Endothelial cell of umbilical vein (primary cell): ENCODE measurements around the gene PCBD1. TPM values are rescaled to one million over a fixed set of nuclear protein-coding genes. Genes with fewer than 3 reads are reported as not detected.
A peak's percentile ranks its signal among the peaks of the same experiment; 100 is the strongest.

ENCODE experiments used
- Bru-seq: library from RNA; stranded (reverse); fragments of 400-500 nt; gene quantifications from one replicate; lab custom pipeline; 2021; lab: Mats Ljungman, UMichigan
- BruChase-seq, 2 experiments: library from RNA; stranded (reverse); fragments of 400-500 nt; gene quantifications; one replicate each; lab custom pipeline; 2021; lab: Mats Ljungman, UMichigan
- BruUV-seq: library from RNA; stranded (reverse); fragments of 400-500 nt; replicated peaks from 2 replicates; lab custom pipeline; 2021; lab: Mats Ljungman, UMichigan
- CTCF ChIA-PET: fragments of 300-600, 350-600 bp; sonication (Branson Sonifier 250); formaldehyde crosslinking; loops from one replicate; lab custom pipeline; 2021; ENCODE audit warnings: antibody characterized with exemption, inconsistent platforms; lab: Charles Lee
- POLR2A ChIA-PET: fragments of 300-600, 350-600 bp; sonication (Branson Sonifier 250); formaldehyde crosslinking; loops from one replicate; lab custom pipeline; 2021; ENCODE audit warnings: antibody characterized with exemption, inconsistent platforms; lab: Charles Lee
- DNase-seq: peaks from one replicate; pipeline ENCODE4 v3.0.0-alpha.2; 2011; ENCODE audit warnings: low read depth, low spot score
- FAIRE-seq: peaks from 2 replicates; lab custom pipeline; 2011; peaks lifted over from hg19 to GRCh38; lab: Jason Lieb, UNC
- H2AFZ ChIP-seq: 2 replicates; pipeline ENCODE4 v1.6.0; 2012; ENCODE audit warnings: low read depth, low read length, control low read depth, inconsistent platforms
- H3K27ac ChIP-seq: 2 replicates; pipeline ENCODE4 v1.5.1; 2011; ENCODE audit warnings: low read depth, mild to moderate bottlenecking, control low read depth, low read length, moderate library complexity; ENCODE audit not compliant: insufficient read depth
- H3K27me3 ChIP-seq, 2 experiments: 2 replicates each; pipeline versions ENCODE4 v1.6.0 to v1.6.1; 2011; ENCODE audit warnings: low read length in 2 of 2, mixed read lengths in 1 of 2; ENCODE audit not compliant: control insufficient read depth in 2 of 2, insufficient read depth in 2 of 2
- H3K36me3 ChIP-seq, 2 experiments: 2 replicates in 1 of 2; 3 replicates in 1 of 2; pipeline ENCODE4 v1.5.1; 2011; ENCODE audit warnings: low read length in 2 of 2, mild to moderate bottlenecking in 1 of 2, moderate library complexity in 1 of 2; ENCODE audit not compliant: control insufficient read depth in 2 of 2, insufficient read depth in 2 of 2; ENCODE audit errors: extremely low read depth in 1 of 2
- H3K4me1 ChIP-seq: 3 replicates; pipeline ENCODE4 v1.5.1; 2011; ENCODE audit warnings: mild to moderate bottlenecking, low read length; ENCODE audit not compliant: control insufficient read depth, insufficient read depth; ENCODE audit errors: extremely low read depth
- H3K4me2 ChIP-seq: 2 replicates; pipeline ENCODE4 v1.6.1; 2011; ENCODE audit warnings: low read length, control low read depth, mixed read lengths; ENCODE audit not compliant: insufficient read depth
- H3K4me3 ChIP-seq, 3 experiments: fragments of 200-600 bp in 1 of 3; sonication (generic), shearing (Covaris generic) in 1 of 3; replicated peaks in 1 of 3; 2 replicates each; pipeline ENCODE4 v1.5.1; 2011 to 2016; ENCODE audit warnings: control low read depth in 3 of 3, low read length in 3 of 3, mild to moderate bottlenecking in 2 of 3, inconsistent platforms in 1 of 3, low read depth in 1 of 3, moderate library complexity in 1 of 3; ENCODE audit not compliant: insufficient read depth in 1 of 3
- H3K79me2 ChIP-seq: 2 replicates; pipeline ENCODE4 v1.6.0; 2012; ENCODE audit warnings: low read length, inconsistent platforms; ENCODE audit not compliant: control insufficient read depth, insufficient read depth
- H3K9ac ChIP-seq: replicated peaks from 2 replicates; pipeline ENCODE3; 2011; ENCODE audit warnings: low read length, control low read depth; ENCODE audit not compliant: insufficient read depth; ENCODE audit errors: extremely low read depth
- H3K9me1 ChIP-seq: replicated peaks from 3 replicates; pipeline ENCODE4 v1.6.0; 2011; ENCODE audit warnings: mild to moderate bottlenecking, low read length; ENCODE audit not compliant: control insufficient read depth, insufficient read depth; ENCODE audit errors: extremely low read depth
- H3K9me3 ChIP-seq: replicated peaks from 2 replicates; pipeline ENCODE4 v1.5.1; 2012; ENCODE audit warnings: low read length, inconsistent platforms; ENCODE audit not compliant: control insufficient read depth, insufficient read depth
- H4K20me1 ChIP-seq: replicated peaks from 2 replicates; pipeline ENCODE3; 2011; ENCODE audit warnings: mild to moderate bottlenecking, low read length; ENCODE audit not compliant: control insufficient read depth, insufficient read depth; ENCODE audit errors: extremely low read depth
- FOS ChIP-seq: IDR thresholded peaks from 2 replicates; pipeline ENCODE4 v1.6.1; 2011; ENCODE audit warnings: mild to moderate bottlenecking, low read length, moderate library complexity, borderline replicate concordance; ENCODE audit not compliant: insufficient read depth
- MYC ChIP-seq: IDR thresholded peaks from one replicate; pipeline ENCODE4 v1.6.1; 2011; ENCODE audit warnings: mild to moderate bottlenecking, low read depth, low read length
- POLR2A ChIP-seq: IDR thresholded peaks from 2 replicates; pipeline ENCODE4 v1.6.1; 2012; ENCODE audit warnings: low read depth, mild to moderate bottlenecking, control low read depth, low read length
- POLR2AphosphoS5 ChIP-seq: IDR thresholded peaks from 2 replicates; pipeline ENCODE4 v1.6.1; 2012; ENCODE audit warnings: low read depth, mild to moderate bottlenecking, control low read depth, low read length, moderate library complexity; ENCODE audit not compliant: insufficient read depth
- dilution Hi-C: fragments of 300-500 bp; cut with MboI; formaldehyde crosslinking; loops from one replicate; pipeline ENCODE4 v1.15.0; 2019; ENCODE audit warnings: low sequenced_read_pairs; ENCODE audit not compliant: extremely low pct_ligation_motif_present
- intact Hi-C: fragments of 100-400 bp; cut with micrococcal nuclease; formaldehyde crosslinking; loops from one replicate; pipeline ENCODE4 v1.10.0; 2022
- long read RNA-seq: library from polyadenylated mRNA; stranded (forward); transcript quantifications from one replicate; pipeline ENCODE4 v2.0.0, GENCODE V29; 2021
- polyA minus RNA-seq, 3 experiments: library from RNA; depleted of rRNA, polyadenylated mRNA; stranded (reverse); fragments of >200 nt; gene quantifications; 1 replicate in 1 of 3; 2 replicates in 2 of 3; pipeline ENCODE4 v1.2.3, GENCODE V29; 2011
- polyA plus RNA-seq, 4 experiments: library from polyadenylated mRNA; depleted of rRNA in 3 of 4; stranded (reverse) in 3 of 4; unstranded in 1 of 4; fragments of >200 nt; gene quantifications; 2 replicates each; pipeline versions ENCODE4 v1.2.1 to v1.2.3, GENCODE V29; 2011 to 2012; ENCODE audit warnings: missing spikeins in 1 of 4
- total RNA-seq: library from RNA; stranded (reverse); gene quantifications from 2 replicates; pipeline ENCODE4 v1.2.3, GENCODE V29; 2021

The PCBD1 gene
- total RNA-seq = 77.5 and 95.7 TPM in 2 replicates
- polyA plus RNA-seq = 113 and 115 TPM in 2 replicates
- 128 and 145 TPM in 2 replicates for polyA plus RNA-seq (2011; cell fraction: cytosol; rRNA removed)
- polyA plus RNA-seq (2011; cell fraction: nucleus; rRNA removed) = 37.8 and 45.2 TPM in 2 replicates
- polyA plus RNA-seq (2012) = 116 and 120 TPM in 2 replicates
- 44.7 and 49.1 TPM in 2 replicates for polyA minus RNA-seq
- polyA minus RNA-seq (2011; cell fraction: cytosol; rRNA and poly(A)+ RNA removed) = 28.3 TPM
- polyA minus RNA-seq (2011; cell fraction: nucleus; rRNA and poly(A)+ RNA removed) = 9.1 and 10.9 TPM in 2 replicates
- percentile 62 among the genes with signal in this experiment for Bru-seq, nascent RNA
- BruChase-seq, experiment 1, labeled RNA remaining after a 6-hour chase = percentile 68 among the genes with signal in this experiment
- percentile 54 among the genes with signal in this experiment for BruChase-seq, experiment 2, labeled RNA remaining after a 2-hour chase
- long read RNA-seq, transcript PCBD1-201 (4 exons, 1,006 nt) = major isoform, 138 of 158 reads
- long read RNA-seq, partial matches to known transcripts = 7 of 158 reads
- long read RNA-seq, other reads (novel, unspliced or antisense) = 13 of 158 reads

DNA sequence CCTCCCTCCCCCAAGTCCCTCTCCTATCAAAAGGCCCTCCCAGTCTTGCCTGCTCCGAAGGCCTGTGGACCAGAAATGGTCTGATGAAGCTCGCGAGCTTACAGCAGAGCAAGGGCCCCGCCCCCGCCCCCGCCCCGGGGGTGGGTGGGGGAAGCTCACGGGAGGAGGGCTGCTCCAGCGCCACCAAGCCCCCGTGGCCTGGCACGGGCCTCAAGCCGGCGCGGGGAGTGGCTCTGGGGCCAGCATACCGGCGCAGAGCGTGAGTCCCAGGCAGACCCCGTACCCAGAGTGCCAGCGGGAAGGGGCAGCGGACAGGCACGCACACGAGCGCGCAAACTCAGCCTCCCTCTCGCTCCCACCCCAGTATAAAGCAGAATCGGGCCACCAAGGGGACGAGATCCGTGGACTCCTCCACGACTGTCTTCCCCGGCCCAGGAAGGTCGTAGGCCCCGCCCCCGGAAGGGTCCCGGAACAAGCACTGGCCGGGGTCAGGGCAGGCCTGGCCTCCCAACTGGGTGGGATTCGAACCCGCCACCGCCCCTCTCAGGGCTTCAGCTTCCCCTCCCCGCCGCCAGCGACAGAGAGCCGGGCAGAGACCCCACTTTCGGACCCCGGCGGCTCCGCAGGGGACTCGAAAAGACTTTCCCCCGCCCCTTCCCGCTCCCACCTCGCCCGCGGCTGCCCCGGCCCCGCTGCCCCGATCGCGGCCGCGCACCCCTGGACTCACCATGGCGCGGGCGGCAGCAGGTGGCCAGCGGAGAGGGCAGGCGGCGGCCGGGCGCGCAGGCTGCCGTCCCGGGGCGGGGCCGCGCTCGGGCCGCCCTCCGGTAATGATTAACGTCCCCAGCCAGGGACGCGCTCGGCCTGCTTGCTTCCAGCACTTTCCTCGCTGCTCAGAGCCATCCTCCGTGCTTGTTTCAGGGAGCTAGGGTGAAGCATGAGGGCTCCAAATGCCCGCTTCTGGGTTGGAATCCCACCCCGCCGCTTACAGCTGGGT is at the start of gene PCBD1:
TSS of gene PCBD1 (minus strand) at position 762 of the 997 bp plus-strand sequence. CDS start at position 730, 32 bp downstream.
- peak; percentile 84 for FAIRE-seq
- dilution Hi-C loops = no loop called here
- Histone ChIP-seq H3K4me2 (peak within 1 kb of the TSS; percentile 51), H3K4me3 (peak within 1 kb of the TSS; percentile 47 to 78 (median 47)), H3K9me3 (no peaks in the 10 kb centered on the region), H3K27me3 (no peaks in the 10 kb centered on the region), H3K36me3 (peaks cover 5 to 6% of the 10 kb centered on the region in 2 experiments), H3K9me1 (no peaks in the 10 kb centered on the region), H3K4me1 (peaks cover 23% of the 10 kb centered on the region), H4K20me1 (no peaks in the 10 kb centered on the region), H3K79me2 (peaks cover 8% of the 10 kb centered on the region), H2AFZ (peak within 1 kb of the TSS; percentile 48), H3K27ac (peak within 1 kb of the TSS; percentile 15), H3K9ac (peak within 1 kb of the TSS; percentile 77)
- no TSS peak for BruUV-seq
- peak; percentile 77 for DNase-seq
- TF ChIP-seq POLR2AphosphoS5 (peak; percentile 56), FOS (peak; percentile 8), MYC (no peak), POLR2A (peak; percentile 39)
- ChIA-PET POLR2A (interaction anchor here (1.0 kb wide), 1 partner anchor 71 kb away, joined by 4 read pairs; no protein-coding TSS in a partner anchor), CTCF (interaction anchor here (0.9 to 3.2 kb wide), 5 partner anchors 9 to 72 kb away, joined by 3 to 20 read pairs (median 8); partner anchors contain the start of gene SGPL1)
- intact Hi-C loops = loop anchor here (10.0 kb wide), 1 partner anchor 423 kb away; no protein-coding TSS in a partner anchor
